ENCODE measurements around the gene MRM3. TPM values are rescaled to one million over a fixed set of nuclear protein-coding genes. Genes with fewer than 3 reads are reported as not detected.

Gene MRM3
- total RNA-seq, 1 donor, result 10.8 TPM

DNA sequence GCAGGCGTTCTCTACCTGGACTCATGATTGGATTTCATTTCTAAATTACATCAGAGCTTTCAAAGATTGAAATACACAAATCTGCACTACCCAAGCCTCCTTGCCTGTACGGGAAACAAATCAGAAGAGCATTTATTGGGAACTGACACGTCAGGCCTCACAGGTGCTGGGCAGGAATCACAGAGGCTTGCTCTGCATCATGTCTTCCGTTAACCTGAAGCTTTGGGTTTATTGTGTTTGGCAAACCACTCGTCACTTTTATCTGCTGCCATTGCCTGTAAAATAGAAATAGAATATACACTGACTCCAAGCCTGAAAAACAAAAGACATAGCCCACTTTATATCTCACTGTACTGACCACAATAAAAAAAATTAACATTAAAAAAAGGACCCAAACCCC, 22.2 kb upstream of the MRM3 start:
- no peak overlapping the region for H3K4me3 ChIP-seq (ENCODE audit: low read depth, low read length)
- TF ChIP-seq, protein P1, sequence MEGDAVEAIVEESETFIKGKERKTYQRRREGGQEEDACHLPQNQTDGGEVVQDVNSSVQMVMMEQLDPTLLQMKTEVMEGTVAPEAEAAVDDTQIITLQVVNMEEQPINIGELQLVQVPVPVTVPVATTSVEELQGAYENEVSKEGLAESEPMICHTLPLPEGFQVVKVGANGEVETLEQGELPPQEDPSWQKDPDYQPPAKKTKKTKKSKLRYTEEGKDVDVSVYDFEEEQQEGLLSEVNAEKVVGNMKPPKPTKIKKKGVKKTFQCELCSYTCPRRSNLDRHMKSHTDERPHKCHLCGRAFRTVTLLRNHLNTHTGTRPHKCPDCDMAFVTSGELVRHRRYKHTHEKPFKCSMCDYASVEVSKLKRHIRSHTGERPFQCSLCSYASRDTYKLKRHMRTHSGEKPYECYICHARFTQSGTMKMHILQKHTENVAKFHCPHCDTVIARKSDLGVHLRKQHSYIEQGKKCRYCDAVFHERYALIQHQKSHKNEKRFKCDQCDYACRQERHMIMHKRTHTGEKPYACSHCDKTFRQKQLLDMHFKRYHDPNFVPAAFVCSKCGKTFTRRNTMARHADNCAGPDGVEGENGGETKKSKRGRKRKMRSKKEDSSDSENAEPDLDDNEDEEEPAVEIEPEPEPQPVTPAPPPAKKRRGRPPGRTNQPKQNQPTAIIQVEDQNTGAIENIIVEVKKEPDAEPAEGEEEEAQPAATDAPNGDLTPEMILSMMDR (IDR thresholded peaks at IDR 0.05; ENCODE audit: insufficient read depth, low read depth, low read length), result no peak
- no peak for DNase-seq (ENCODE audit: low read depth)

DNA sequence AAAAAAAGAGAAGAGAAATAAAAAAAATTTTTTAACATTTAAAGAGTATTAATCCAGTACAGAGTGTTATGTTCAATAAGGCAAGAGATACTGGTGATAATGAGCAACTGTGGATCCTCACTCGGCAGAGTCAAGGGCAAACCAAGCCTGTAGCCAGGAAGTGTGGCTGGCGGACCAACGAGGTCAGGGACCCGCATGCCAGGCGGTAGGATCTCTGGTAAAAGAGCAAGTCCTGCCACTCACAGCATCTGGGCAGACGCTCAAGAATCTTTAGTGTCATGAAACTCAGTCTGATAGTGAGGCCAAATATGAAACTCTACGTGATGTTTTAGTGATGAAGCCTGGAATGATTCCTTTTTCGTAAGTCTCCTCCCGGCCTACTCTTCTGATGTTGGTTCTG, 21.8 kb upstream of the MRM3 start:
- no peak overlapping the region for H3K4me3 ChIP-seq (ENCODE audit: low read depth, low read length)
- DNase-seq (ENCODE audit: low read depth), result no peak
- TF ChIP-seq, protein P1 (IDR thresholded peaks at IDR 0.05; ENCODE audit: insufficient read depth, low read depth, low read length), result no peak

DNA sequence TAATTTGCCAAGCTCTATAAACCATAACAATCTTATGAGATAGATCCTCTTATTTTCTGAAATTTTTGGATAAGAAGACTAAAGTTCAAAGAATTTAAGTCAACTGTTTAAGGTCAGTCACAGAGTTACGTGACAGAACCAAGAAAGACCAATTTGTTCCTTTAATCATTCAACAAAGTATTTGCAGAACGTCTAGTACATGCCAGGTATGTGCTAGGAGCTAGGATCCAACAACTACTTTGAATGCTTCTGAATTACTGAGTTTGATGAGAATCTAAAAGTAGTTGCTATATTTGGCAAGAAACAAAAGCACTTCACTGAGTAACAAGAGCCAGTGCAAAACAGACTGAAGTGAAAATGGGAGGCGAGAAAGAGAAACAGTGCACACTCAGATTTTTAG, 15.1 kb upstream of the MRM3 start:
- DNase-seq (ENCODE audit: low read depth), result no peak
- no peak overlapping the region for H3K4me3 ChIP-seq (ENCODE audit: low read depth, low read length)
- TF ChIP-seq, protein P1 (IDR thresholded peaks at IDR 0.05; ENCODE audit: insufficient read depth, low read depth, low read length), result no peak

DNA sequence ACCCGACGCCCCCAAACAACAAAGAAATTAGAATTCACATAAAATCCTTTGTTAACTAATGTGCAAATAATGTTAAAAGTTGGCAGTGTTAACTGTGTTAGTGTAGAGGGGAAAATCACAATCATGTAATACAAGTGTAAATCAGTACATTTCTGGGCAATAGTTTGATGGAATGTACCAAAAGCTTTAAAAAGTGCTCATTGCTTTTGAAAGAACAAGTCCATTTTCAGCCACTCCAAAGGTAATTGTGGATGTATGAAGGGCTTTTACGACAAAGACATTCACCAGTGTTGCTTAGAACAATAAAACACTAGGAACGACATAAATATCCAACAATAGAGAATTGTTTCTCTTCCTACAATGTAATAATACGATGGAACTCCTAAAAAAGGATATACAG, 9.1 kb upstream of the MRM3 start:
- TF ChIP-seq, protein P1 (IDR thresholded peaks at IDR 0.05; ENCODE audit: insufficient read depth, low read depth, low read length), result no peak
- no peak for DNase-seq (ENCODE audit: low read depth)
- no peak overlapping the region for H3K4me3 ChIP-seq (ENCODE audit: low read depth, low read length)

DNA sequence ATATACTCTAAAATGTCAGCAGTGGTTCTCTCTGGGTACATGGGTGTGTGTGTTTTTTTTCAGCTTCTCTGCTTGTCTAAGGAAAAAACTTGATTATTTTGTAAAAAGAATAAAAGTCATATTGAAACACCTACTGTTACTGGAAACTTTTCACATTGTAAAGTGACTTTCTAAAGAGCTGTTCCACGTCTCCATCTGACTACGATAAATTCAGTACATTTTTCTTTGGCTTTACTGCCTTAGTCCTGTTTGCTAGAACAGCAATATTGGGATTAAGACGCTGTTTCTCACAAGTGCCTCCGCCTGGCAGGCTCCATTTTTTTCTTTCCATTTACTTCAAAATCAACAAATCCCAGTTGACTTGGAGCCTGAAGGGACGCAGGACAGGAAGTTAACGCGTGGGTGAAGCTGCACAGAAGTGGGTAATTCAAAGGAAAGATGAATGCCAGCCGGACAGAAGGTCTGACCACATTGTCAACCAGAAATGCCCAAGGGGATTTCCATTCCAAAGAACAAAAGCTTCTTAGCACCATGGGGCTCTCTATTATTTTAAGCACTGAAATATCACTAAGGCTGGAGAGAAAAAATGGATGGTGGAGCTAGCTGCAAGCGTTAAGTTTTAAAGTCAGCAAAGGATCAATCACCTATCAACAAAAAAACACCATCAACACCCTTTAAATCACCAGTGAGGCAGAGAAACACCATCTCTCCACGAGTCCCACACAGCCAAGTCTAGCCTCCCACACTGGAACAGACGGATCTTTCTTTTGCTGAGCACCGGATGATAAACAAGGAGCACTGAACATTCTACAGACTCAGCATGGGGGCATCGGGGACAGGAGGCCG, 8.5 kb upstream of the MRM3 start:
- DNase-seq (ENCODE audit: low read depth), result no peak
- TF ChIP-seq, protein P1 (IDR thresholded peaks at IDR 0.05; ENCODE audit: insufficient read depth, low read depth, low read length), result no peak

DNA sequence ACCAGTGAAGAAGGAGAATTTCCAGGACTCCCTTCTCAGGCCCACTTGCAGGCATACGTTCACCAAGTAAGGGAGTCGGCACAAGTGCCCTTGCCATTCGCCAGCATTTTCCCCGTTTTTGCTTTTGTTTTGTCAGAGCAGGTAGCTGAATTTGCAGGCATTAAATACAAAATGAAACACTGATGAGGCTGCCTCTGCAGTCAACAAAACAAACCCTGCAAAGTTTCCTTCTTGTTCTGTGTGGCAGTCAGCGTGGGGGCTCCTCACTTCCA, 7.9 kb upstream of the MRM3 start:
- H3K4me3 ChIP-seq (ENCODE audit: low read depth, low read length), result no peak overlapping the region
- TF ChIP-seq, protein P1 (IDR thresholded peaks at IDR 0.05; ENCODE audit: insufficient read depth, low read depth, low read length), result no peak
- DNase-seq (ENCODE audit: low read depth), result no peak

More for the DNA sequence above, 8.5 kb upstream of the MRM3 start:
- no peak overlapping the region for H3K4me3 ChIP-seq (ENCODE audit: low read depth, low read length)

DNA sequence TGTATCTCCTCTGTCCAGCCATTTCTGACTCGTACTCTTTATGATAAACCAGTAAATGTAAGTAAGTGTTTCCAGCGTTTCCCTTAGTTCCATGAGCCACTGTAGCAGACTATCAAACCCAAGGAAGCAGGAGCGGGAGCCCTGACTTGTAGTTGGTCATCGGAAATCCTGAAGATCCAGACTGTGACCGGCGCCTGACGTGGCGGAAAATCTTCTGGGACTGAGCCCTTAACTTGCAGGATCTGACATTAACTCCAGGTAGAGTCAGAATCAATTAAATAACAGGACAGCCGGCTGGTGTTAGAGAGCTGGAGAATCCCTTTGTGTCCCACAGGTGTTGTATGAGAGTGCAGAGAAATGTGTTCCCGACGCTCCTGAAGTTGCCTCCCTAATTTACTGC, 4.1 kb upstream of the MRM3 start:
- H3K4me3 ChIP-seq (ENCODE audit: low read depth, low read length), result no peak overlapping the region
- TF ChIP-seq, protein P1 (IDR thresholded peaks at IDR 0.05; ENCODE audit: insufficient read depth, low read depth, low read length), result no peak
- DNase-seq (ENCODE audit: low read depth), result no peak

Measured in fibroblast of villous mesenchyme (primary cell).